GM10847 (cell line): ENCODE results near the gene TRAF5.

Experiments
- POLR2A ChIP-seq: IDR thresholded peaks from 2 replicates; pipeline ENCODE4 v1.6.1; 2011; ENCODE audit not compliant: insufficient read length; ENCODE audit errors: extremely low read depth

TRAF5 gene

GRCh38 chr1:211323156-211324063 is 3.2 kb upstream of the TRAF5 start:
- TF ChIP-seq POLR2A = no peak

DNA sequence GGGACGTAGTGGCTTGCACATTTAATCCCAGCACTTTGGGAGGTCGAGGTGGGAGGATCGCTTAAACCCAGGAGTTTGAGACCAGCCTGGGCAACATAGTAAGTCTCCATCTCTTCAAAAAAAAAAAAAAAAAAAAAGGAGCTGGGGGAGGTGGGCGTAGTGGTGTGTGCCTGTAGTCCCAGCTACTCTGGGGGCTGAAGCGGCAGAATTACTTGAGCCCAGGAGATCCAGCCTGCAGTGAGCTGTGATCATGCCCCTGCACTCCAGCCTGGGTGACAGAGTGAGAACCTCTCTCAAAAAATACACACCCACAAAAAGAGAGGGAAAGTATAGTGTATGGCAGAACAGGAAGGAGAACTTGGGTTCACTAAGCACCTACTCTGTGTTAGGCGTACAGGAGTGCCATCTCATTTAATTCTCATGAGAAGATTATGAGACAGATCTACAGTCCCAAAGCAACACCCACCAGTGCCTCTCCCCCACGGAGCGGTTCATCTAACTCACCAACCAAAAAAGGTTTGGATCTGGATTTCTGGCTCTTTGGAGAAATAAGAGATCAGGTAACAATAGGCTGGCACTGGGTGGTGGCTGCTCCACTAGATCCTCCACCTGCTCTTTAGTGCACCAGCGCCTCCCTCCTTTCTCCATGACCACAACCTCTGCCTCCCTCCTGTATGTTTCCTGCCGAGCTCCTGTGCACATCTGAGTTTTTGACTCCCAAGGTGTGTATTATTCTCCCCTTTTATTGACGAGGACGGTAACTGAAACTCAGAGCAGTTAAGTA is 1.4 kb upstream of the TRAF5 start:
- no peak for TF ChIP-seq POLR2A

GRCh38 chr1:211326140-211326527 is 499 bp upstream of the TRAF5 start:
- no peak for TF ChIP-seq POLR2A

DNA sequence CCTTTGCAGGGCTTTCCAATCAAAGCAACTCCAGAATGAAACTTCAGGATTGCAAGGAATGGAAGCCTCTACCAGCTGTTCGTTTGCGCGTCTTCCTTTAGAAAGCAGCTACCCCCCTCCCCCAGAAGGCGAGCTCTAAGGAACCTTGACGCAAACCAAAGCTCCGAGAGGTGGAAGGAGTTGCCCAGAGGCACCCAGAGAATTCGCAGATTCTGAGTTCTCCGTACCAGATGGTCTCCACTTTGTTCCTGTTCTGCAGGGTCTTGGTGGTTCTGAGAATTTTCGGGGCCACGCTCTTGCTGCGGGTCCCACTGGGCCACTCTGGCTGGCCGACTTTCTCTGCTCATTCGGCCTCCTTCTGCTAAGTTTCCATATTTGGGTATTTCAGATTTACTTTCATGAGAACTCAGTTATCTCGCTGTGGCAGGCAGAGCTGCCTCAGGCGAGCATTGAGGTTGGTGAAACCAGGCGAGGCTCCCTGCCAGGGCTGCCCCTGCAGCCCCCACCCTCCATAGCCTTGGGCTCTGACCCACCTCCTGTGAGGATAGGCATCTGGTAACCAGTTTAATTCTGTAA is 801 bp downstream of the TRAF5 start:
- peak; percentile 19 for TF ChIP-seq POLR2A

DNA sequence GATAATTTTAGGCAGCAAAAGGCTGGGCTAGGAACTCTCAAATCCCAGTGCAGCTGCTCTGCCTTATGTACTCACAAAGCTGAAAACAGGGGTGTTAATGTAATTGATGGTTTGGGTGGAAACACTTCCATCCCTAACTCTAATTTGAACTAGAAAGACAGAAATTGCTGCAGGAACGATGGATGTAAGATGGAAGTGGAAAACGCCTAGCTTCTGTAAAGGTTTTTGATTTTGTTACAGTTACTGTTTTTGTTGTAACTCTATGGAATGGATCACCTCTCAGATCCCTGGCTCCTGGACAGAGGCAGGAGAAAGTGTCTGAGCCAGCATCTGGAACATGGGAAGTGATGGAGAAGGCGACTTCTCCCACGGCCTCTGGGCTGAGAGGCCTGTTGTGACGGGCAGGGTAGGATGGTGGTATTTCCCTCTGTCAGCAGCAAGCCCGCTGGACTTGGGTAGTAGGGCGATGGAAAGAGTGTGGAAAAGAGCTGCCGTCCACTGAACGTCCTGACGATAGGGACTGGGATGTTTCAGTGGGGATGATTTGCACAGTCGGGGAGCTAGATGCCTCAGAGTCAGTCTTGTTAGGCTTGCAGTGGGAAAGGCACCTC is 1.6 kb downstream of the TRAF5 start:
- TF ChIP-seq POLR2A = no peak

DNA sequence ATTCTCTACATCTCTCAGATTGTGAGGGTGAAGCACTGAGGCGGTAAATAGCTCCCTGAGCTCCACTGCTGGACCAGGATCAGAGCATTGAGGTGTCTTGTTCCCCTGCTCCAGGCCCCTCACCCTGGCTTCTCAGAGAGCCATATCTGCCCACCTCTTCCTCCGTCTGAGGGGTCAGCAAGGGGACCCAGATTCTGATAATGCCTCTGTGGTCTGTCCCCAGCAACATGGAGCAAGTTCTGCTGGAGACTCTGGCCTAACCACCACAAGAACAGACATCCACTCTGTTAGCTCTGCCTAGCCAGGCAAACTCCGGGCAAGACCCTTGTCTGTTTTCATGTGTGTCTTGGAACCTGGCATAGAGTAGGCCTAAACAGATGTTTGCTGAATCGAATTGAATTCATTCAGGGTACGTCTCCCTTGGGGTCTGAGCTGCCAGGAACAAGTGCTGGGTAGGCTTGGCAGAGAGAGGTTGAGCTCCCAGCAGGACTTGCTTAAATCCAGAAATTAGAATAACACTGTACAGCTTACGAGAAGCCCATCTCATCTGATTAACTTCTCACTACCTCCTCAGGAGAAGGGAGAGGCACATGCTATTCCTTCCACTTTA is 2.3 kb downstream of the TRAF5 start:
- no peak for TF ChIP-seq POLR2A

GRCh38 chr1:211329764-211330201 is 3.1 kb downstream of the TRAF5 start:
- TF ChIP-seq POLR2A = no peak

DNA sequence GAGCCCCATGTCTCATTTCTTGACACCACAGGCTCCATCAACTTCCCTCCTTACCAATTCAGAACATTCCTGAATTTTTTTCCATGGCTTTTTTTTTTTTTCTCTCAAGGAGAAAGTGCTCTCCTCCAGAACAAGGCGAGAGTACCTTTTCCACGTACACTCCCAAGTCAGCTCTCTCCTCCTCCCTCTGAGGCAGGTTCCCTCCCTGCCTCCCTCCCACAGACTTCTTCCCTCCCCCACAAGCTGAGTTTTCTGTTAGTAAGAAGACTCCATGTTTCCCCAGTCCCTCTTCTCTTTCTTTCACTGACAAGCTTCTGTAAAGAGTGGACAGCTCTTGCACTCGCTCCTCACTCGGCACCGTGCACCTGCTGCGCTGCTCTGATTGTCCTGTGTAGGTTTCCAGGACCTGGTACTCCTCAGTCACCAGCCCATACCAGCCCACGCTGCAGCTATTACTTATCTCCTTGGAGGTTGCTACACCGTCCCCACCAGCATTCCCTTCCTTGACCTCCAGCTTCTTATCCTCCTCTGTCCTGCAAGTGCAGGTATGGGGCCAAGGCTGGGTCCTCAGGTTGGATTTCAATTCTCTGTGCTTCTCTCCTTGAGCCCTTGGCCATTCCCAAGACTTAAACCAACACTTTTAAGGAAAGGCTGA is 3.8 kb downstream of the TRAF5 start:
- TF ChIP-seq POLR2A = no peak

DNA sequence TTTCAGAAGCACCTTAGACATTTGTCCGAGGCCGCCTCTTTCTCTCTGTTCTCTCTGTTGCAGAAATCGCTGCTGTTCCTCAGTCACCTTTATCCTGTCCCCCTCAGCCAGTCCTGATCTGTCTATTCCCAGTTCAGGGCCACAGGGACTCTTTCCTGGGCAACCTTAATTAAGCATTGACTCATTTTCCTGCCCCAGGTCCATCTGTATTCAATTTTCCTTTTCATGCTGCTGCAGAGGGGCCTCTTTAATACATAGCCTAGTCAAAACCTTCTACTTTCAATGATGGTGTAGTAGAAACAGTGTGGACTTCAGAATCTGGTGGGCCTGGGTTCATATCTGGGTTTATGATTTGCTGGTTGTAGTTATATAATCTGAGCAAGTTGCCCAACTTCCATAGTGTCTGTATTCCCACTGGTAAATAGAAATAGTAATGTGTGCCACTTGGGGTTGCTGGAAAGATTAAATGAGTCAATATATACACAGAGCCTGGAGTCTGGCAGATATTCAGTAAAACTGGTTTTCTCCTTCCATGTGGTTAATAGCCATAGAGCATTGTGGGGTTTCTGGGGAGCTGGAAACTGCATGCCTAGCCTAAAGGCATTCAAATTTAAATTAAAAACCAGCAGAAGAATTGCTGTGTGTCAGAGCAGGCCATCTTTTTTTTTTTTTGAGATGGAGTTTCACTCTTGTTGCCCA is 4.5 kb downstream of the TRAF5 start:
- no peak for TF ChIP-seq POLR2A

DNA sequence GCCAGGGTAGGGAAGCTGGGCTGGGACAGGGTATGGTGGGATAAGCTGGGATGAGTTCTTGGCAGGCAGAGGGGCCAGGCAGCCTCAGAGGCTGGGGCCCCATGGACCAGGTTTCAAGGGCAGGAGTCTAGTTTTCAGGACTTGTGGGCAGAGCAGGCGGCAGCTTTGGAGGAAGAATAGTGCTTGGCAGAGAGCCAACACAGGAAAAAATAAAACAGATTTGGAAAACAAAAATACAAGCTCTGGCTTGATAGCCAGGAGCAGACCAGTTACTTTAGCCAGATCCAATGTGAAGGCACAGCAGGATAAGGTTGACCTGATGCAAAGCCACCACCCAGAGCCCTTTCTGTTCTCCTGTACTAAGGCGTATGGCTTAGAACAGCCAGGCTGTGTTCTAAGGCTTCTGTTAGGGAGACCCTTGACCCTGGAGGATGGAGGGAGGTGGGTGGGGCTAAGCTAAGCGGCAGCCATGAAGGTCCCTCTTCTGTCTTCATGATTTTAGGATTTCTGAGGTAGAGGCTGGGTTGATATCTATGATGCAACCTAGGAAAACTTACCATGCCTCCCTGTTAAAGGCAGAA is 5.5 kb downstream of the TRAF5 start:
- TF ChIP-seq POLR2A = no peak

- no peak for TF ChIP-seq POLR2A
Observed at GRCh38 chr1:211332830-211333229, 6.2 kb downstream of the TRAF5 start.

- no peak for TF ChIP-seq POLR2A
Observed at GRCh38 chr1:211333906-211334305, 7.3 kb downstream of the TRAF5 start.

- TF ChIP-seq POLR2A = no peak
Observed at GRCh38 chr1:211334986-211335385, 8.4 kb downstream of the TRAF5 start.
